HepG2 (cell line): ENCODE results near the gene ZMYND19. TPM values are rescaled to one million over a fixed set of nuclear protein-coding genes. Genes with fewer than 3 reads are reported as not detected.

Source experiments
- HNRNPK ChIP-seq: fragments of 200-400 bp; formaldehyde crosslinking; IDR thresholded peaks from 2 replicates; pipeline ENCODE4 v1.6.1; 2018; ENCODE audit warnings: low read length, low read depth, moderate library complexity, mild to moderate bottlenecking; ENCODE audit not compliant: poor library complexity, severe bottlenecking
- MYC ChIP-seq: sonication (generic); formaldehyde crosslinking; IDR thresholded peaks from 2 replicates; pipeline ENCODE4 v1.9.0; 2021; ENCODE audit warnings: missing genetic modification reagents, borderline replicate concordance
- NFATC3 ChIP-seq: sonication (generic); formaldehyde crosslinking; IDR thresholded peaks from 2 replicates; pipeline ENCODE4 v1.5.1; 2020; ENCODE audit warnings: mild to moderate bottlenecking, missing genetic modification reagents
- RAD21 ChIP-seq: fragments of 450-650 bp; formaldehyde crosslinking; IDR thresholded peaks from 2 replicates; pipeline ENCODE4 v1.5.0; 2020; ENCODE audit warnings: mild to moderate bottlenecking
- RAD51 ChIP-seq: fragments of 450-650 bp; IDR thresholded peaks from 2 replicates; pipeline ENCODE4 v1.6.1; 2016; ENCODE audit warnings: borderline replicate concordance
- RFX1 ChIP-seq: fragments of 450-650 bp; IDR thresholded peaks from 2 replicates; pipeline ENCODE4 v1.6.1; 2017
- ZFAT ChIP-seq: sonication (generic); formaldehyde crosslinking; conservative IDR thresholded peaks from 2 replicates; pipeline ENCODE4 v1.8.1; 2023; ENCODE audit warnings: missing genetic modification reagents, inconsistent platforms
- ZNF619 ChIP-seq: sonication (generic); formaldehyde crosslinking; IDR thresholded peaks from 2 replicates; pipeline ENCODE4 v1.4.0; 2020; ENCODE audit warnings: mild to moderate bottlenecking, missing genetic modification reagents
- polyA plus RNA-seq, 8 experiments: library from polyadenylated mRNA; depleted of rRNA in 3 of 8; stranded (reverse) in 7 of 8; unstranded in 1 of 8; fragments of >200 nt; fragmentation: Illumina TruSeq in 4 of 8; extraction: Trizol in 4 of 8; gene quantifications; 2 replicates each; pipeline versions ENCODE4 v1.2.1 to v1.2.3, GENCODE V29; 2011 to 2016; ENCODE audit warnings: low read depth in 4 of 8, missing spikeins in 1 of 8, mixed read lengths in 1 of 8; ENCODE audit not compliant: insufficient read depth in 1 of 8
- total RNA-seq, 5 experiments: library from RNA; depleted of rRNA; stranded (reverse); fragments of >200 nt; fragmentation: Illumina TruSeq; extraction: Trizol; gene quantifications; 2 replicates each; pipeline ENCODE4 v1.2.3, GENCODE V29; 2016; ENCODE audit warnings: low read depth in 1 of 5
- TF ChIP-seq, protein P1 (sequence below), 2 experiments: fragments of 450-650 bp in 1 of 2; sonication (generic) in 1 of 2; formaldehyde crosslinking in 1 of 2; IDR thresholded peaks; 2 replicates each; pipeline versions ENCODE4 v1.6.1 to v1.8.0; 2016 to 2022; ENCODE audit warnings: antibody characterized with exemption in 1 of 2, mild to moderate bottlenecking in 1 of 2, missing genetic modification reagents in 1 of 2
- TF ChIP-seq, protein P2 (sequence below): sonication (generic); formaldehyde crosslinking; IDR thresholded peaks from 2 replicates; pipeline ENCODE4 v1.5.0; 2020; ENCODE audit warnings: missing genetic modification reagents, mild to moderate bottlenecking, borderline replicate concordance
- TF ChIP-seq, protein P3 (sequence below): sonication (generic); formaldehyde crosslinking; conservative IDR thresholded peaks from 2 replicates; pipeline ENCODE4 v1.4.0; 2020; ENCODE audit warnings: mild to moderate bottlenecking, missing genetic modification reagents, moderate library complexity
- TF ChIP-seq, protein P4 (sequence below): sonication (generic); formaldehyde crosslinking; IDR thresholded peaks from 2 replicates; pipeline ENCODE4 v1.4.0; 2020; ENCODE audit warnings: missing genetic modification reagents

Gene ZMYND19
- total and polyA plus RNA-seq, 2 of the 13 experiments (the other 11 are each of a cell fraction or from before 2014, with no cell fraction given), result 21.3 to 38.7 TPM

DNA sequence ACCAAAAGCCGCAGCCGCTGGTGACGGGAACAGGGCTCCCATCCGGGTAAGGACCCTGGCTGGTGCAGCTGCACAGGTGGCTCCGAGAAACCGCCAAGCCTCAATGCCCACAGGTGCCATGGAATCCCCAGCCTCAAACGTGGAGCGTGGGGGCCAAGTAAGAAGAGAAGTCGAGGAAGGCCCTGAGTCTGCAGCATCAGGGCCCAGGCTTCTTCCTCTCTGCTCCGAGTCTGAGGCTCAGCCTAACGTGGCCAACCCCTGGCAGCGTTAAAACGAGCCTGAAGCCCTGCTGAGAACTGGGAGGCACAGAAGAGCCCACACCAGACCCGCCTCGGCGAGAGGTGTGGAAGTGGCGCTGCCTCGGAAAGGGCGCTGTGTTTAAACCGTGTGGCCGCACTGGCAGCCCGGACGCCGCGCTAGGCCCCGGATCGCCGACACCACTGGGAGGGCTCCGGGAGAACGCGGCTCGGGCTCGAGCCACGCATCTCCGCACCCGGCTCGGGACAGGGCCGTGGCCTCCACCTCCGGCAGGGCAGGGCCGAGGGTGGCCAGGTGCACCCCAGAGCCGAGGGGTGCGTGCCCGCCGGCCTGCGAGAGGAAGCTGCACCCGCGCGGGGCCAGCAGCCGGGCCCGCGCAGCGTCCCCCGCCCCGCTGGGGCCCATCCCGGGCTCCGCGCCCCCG, 730 bp downstream of the ZMYND19 start (continued):
- TF ChIP-seq, protein P1, sequence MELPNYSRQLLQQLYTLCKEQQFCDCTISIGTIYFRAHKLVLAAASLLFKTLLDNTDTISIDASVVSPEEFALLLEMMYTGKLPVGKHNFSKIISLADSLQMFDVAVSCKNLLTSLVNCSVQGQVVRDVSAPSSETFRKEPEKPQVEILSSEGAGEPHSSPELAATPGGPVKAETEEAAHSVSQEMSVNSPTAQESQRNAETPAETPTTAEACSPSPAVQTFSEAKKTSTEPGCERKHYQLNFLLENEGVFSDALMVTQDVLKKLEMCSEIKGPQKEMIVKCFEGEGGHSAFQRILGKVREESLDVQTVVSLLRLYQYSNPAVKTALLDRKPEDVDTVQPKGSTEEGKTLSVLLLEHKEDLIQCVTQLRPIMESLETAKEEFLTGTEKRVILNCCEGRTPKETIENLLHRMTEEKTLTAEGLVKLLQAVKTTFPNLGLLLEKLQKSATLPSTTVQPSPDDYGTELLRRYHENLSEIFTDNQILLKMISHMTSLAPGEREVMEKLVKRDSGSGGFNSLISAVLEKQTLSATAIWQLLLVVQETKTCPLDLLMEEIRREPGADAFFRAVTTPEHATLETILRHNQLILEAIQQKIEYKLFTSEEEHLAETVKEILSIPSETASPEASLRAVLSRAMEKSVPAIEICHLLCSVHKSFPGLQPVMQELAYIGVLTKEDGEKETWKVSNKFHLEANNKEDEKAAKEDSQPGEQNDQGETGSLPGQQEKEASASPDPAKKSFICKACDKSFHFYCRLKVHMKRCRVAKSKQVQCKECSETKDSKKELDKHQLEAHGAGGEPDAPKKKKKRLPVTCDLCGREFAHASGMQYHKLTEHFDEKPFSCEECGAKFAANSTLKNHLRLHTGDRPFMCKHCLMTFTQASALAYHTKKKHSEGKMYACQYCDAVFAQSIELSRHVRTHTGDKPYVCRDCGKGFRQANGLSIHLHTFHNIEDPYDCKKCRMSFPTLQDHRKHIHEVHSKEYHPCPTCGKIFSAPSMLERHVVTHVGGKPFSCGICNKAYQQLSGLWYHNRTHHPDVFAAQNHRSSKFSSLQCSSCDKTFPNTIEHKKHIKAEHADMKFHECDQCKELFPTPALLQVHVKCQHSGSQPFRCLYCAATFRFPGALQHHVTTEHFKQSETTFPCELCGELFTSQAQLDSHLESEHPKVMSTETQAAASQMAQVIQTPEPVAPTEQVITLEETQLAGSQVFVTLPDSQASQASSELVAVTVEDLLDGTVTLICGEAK (IDR thresholded peaks at IDR 0.05), result no peak
- TF ChIP-seq, protein P1 (CRISPR knock-in tag; IDR thresholded peaks at IDR 0.05), result no peak
- TF ChIP-seq, protein P2, sequence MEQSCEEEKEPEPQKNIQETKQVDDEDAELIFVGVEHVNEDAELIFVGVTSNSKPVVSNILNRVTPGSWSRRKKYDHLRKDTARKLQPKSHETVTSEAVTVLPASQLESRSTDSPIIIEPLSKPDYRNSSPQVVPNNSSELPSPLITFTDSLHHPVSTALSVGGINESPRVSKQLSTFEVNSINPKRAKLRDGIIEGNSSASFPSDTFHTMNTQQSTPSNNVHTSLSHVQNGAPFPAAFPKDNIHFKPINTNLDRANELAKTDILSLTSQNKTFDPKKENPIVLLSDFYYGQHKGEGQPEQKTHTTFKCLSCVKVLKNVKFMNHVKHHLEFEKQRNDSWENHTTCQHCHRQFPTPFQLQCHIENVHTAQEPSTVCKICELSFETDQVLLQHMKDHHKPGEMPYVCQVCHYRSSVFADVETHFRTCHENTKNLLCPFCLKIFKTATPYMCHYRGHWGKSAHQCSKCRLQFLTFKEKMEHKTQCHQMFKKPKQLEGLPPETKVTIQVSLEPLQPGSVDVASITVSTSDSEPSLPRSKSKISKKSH (CRISPR knock-in tag), result 0 out of 2 replicates have a peak, but pooled peaks have one; percentile 22
- TF ChIP-seq NFATC3 (CRISPR knock-in tag), result no peak
- TF ChIP-seq, protein P3, sequence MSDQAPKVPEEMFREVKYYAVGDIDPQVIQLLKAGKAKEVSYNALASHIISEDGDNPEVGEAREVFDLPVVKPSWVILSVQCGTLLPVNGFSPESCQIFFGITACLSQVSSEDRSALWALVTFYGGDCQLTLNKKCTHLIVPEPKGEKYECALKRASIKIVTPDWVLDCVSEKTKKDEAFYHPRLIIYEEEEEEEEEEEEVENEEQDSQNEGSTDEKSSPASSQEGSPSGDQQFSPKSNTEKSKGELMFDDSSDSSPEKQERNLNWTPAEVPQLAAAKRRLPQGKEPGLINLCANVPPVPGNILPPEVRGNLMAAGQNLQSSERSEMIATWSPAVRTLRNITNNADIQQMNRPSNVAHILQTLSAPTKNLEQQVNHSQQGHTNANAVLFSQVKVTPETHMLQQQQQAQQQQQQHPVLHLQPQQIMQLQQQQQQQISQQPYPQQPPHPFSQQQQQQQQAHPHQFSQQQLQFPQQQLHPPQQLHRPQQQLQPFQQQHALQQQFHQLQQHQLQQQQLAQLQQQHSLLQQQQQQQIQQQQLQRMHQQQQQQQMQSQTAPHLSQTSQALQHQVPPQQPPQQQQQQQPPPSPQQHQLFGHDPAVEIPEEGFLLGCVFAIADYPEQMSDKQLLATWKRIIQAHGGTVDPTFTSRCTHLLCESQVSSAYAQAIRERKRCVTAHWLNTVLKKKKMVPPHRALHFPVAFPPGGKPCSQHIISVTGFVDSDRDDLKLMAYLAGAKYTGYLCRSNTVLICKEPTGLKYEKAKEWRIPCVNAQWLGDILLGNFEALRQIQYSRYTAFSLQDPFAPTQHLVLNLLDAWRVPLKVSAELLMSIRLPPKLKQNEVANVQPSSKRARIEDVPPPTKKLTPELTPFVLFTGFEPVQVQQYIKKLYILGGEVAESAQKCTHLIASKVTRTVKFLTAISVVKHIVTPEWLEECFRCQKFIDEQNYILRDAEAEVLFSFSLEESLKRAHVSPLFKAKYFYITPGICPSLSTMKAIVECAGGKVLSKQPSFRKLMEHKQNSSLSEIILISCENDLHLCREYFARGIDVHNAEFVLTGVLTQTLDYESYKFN (CRISPR knock-in tag), result no peak
- 0 out of 2 replicates have a peak, but pooled peaks have one; percentile 28 for TF ChIP-seq MYC
- TF ChIP-seq RAD21 (CRISPR knock-in tag), result no peak
- TF ChIP-seq RFX1, result no peak
- TF ChIP-seq ZFAT, result no peak
- no peak for TF ChIP-seq ZNF619
- TF ChIP-seq, protein P4, sequence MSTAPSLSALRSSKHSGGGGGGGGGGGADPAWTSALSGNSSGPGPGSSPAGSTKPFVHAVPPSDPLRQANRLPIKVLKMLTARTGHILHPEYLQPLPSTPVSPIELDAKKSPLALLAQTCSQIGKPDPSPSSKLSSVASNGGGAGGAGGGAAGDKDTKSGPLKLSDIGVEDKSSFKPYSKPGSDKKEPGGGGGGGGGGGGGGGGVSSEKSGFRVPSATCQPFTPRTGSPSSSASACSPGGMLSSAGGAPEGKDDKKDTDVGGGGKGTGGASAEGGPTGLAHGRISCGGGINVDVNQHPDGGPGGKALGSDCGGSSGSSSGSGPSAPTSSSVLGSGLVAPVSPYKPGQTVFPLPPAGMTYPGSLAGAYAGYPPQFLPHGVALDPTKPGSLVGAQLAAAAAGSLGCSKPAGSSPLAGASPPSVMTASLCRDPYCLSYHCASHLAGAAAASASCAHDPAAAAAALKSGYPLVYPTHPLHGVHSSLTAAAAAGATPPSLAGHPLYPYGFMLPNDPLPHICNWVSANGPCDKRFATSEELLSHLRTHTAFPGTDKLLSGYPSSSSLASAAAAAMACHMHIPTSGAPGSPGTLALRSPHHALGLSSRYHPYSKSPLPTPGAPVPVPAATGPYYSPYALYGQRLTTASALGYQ, result no peak
- TF ChIP-seq RAD51, result no peak
- TF ChIP-seq HNRNPK, result no peak
